DMS114 treated with DMSO at 0.1 percent for 48 hours (cell line): ENCODE results near the gene AZIN2.

Experiments
- DNase-seq: peaks from one replicate; lab custom pipeline; 2025; ENCODE audit not compliant: unreplicated experiment; lab: John Stamatoyannopoulos, UW

AZIN2 gene

GRCh38 chr1:33149453-33150190, 68.7 kb downstream of the AZIN2 start:
- DNase-seq, result no peak

- no peak for DNase-seq
These were observed 69.6 kb downstream of the AZIN2 start for GRCh38 chr1:33150522-33150921.

GRCh38 chr1:33151116-33151515, 70.2 kb downstream of the AZIN2 start:
- no peak for DNase-seq

- no peak for DNase-seq
These were observed 71.9 kb downstream of the AZIN2 start for GRCh38 chr1:33152685-33153432.

- DNase-seq, result no peak
These were observed 72.7 kb downstream of the AZIN2 start for GRCh38 chr1:33153650-33154049.

- DNase-seq, result no peak
These were observed 75.1 kb downstream of the AZIN2 start for GRCh38 chr1:33155877-33156538.

- no peak for DNase-seq
These were observed 76.2 kb downstream of the AZIN2 start for GRCh38 chr1:33157131-33157530.

- DNase-seq, result no peak
These were observed 77.4 kb downstream of the AZIN2 start for GRCh38 chr1:33158366-33158765.

- DNase-seq, result no peak
These were observed 78.6 kb downstream of the AZIN2 start for GRCh38 chr1:33159577-33159976.

- DNase-seq, result no peak
These were observed 80.2 kb downstream of the AZIN2 start for GRCh38 chr1:33161061-33161681.

- no peak for DNase-seq
These were observed 81.2 kb downstream of the AZIN2 start for GRCh38 chr1:33162141-33162540.

GRCh38 chr1:33163621-33164519, 82.9 kb downstream of the AZIN2 start:
- DNase-seq, result no peak

GRCh38 chr1:33165209-33165608, 84.3 kb downstream of the AZIN2 start:
- DNase-seq, result no peak

GRCh38 chr1:33165809-33166208, 84.9 kb downstream of the AZIN2 start:
- no peak for DNase-seq

GRCh38 chr1:33167650-33168447, 86.9 kb downstream of the AZIN2 start:
- no peak for DNase-seq

- DNase-seq, result no peak
These were observed 87.8 kb downstream of the AZIN2 start for GRCh38 chr1:33168556-33169289.

GRCh38 chr1:33169290-33170055, 88.5 kb downstream of the AZIN2 start:
- DNase-seq, result no peak
